CD4-positive, alpha-beta T cell treated with Interferon gamma for 1 hour (primary cell): Measurements from ENCODE around the gene GJD3.

Experiments
- DNase-seq: peaks from one replicate; pipeline ENCODE4 v3.0.0-alpha.2; 2020

Gene GJD3

DNA sequence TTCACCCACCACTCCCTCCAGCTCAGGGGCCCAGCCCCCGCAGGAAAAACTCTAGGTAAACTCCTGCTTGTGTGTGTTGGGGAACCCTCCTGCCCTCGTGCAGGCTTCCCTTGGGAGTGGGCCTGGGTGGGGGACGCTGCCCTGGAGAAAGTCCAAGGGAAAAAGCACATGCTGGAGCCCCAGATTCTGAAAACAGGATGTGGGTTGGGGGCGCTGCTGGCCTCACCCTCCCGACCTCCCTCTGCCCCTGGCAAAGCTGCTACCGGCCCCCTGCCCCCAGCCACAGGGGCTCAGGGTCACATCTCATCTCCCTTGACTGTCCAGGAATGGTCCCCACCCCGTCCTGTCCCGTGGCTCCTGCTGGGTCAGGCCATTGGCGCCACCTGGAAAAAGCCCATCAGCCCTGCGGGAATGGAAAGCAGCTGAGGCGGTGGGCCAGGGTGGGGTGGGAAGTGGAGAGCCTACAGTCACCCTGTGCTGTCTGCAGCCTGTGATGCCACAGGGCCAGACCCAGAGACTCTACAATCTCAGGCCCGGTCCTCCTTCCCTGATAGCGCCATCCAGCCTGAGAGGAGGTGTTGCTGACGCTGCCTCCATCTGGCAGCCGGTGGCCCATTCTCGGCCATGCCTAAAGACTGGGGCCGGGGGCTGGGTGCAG, 2.5 kb upstream of the GJD3 start:
- DNase-seq = no peak

DNA sequence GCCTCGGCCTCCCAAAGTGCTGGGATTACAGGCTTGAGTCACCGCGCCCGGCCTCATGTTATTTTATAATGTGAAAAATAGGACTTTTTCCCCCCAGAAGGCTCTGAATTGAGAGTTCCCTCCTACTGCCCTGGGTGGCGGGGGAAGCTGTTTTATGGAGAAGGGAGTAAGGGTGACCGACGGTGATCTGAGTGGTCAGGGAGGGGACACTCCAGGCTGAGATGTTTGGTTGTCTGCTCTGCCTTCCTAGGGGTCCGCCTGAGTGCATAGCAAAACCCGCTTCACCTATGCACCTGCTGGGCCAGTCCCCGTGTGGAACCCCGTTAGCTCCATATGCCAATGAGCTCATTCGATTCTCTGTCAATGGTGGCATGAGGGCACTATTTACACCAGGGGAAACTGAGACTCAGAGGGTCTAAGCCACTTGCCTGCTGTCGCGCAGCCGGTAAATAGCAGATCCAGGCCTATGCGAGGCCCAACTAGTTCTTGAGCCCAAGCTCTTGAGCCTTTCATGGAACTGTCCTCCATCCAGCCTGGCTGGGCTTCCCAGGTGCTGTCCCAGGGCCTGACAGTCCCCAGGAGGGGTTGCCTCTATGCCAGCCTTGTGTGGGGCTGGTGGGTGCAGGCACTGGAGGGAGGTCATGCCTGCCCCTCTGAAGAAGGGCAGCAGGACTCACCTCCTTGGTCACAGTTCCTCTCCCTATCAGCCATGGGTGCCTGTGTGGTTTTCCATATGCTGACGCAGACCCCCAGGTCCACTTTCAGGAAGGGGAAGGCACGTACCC, 1.7 kb upstream of the GJD3 start:
- no peak for DNase-seq

DNA sequence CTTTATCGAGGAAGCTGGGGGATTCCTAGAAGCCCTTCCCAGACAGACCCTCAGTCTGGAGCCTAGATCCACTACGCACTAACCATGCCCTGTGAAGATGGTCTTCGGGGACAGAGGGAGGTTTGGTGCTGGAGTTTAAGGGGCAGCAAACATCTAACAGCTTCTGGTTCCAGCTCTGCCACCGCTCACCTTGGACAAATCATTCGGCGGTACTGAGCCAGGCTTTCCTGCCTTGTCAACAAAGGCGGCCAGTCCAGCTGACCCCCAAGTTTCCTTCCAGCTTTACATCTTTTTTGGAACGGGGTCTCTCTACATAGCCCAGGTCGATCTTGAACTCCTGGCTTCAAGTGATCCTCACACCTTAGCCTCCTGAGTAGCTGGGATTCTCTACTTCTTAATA, 369 bp upstream of the GJD3 start:
- DNase-seq = no peak

DNA sequence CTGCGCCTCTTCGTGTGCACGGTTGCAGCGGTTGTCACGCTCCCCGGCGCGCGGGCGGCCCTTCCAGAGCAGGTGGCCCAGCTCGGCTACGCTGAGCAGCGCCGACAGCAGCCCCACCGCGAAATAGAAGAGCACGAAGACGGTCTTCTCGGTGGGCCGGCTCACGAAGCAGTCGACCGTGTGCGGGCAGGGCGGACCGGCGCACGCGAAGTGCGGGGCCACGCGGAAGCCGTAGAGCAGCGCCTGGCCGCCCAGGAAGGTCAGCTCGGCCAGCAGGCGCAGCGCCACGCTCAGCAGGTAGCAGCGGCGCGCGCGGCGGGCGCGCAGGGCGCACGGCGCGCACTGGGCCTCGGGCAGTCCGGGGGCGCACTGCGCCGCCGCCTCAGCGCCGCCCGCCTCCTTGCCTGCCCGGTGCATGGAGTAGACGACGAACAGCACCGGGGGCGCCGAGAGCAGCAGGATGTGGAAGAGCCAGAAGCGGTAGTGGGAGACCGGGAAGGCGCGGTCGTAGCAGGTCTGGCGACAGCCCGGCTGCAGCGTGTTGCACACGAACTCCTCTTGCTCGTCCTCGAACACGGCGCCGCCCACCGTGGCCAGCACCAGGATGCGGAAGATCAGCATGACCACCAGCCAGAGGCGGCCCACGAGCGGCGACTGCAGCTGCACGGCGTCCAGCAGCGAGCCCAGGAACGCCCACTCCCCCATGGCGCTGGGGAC, 1.3 kb downstream of the GJD3 start:
- no peak for DNase-seq

DNA sequence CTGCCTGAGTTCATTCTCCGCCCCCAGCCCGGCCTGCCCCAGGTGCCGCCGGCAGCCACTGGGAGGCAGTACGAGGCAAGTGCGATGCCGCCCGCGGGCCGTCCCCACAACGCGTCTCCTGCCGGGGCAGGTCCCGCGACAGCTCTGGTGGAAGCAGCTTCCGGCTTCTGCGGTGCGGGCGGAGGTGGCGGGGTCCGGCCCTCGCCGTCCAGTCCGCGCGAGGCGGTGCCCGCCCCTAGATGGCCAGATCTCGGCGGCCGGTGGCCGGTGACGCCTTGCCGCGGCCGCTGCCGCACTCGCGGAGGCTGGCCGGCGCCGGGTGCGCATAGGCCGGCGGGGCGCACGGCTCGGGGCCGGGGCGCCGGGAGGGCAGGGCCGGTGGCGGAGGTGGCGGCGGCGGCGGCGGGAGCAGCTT, 1.8 kb downstream of the GJD3 start:
- DNase-seq = peak; percentile 75

DNA sequence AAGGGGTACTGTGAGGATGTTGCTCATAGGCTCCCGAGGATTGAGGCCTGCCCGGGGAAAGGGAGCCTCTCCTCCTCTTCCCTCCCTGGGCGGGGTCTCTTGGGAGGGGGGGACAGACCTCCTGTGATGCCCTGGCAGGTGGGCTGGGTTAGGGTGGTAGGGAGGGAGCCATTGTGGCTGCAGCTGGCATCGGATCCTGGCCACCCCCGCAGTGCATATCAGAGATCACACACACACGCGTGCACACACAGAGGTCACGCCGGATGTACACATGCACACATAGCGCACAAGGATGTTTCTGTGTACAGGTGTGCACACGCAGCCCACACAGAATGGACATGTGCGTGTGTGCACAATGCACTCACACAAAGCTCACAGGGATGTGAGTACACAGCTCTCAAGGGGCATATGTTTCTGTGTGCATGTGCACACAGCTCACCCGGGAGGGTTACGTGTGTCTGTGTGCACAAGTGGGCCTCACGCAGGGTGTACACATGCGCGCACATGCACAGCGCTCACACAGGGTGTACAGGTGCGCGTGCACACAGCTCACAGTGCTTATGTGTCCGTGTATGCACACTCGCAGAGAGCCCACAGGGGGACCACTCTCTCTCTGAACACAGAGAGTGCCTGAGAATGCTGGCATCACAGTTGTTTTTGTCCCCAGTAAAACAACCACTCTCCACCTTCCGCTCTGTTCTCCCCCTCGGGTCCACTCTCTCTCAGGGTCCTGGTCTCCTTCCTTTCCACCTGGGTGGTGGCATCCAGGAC, 2.4 kb downstream of the GJD3 start:
- no peak for DNase-seq

DNA sequence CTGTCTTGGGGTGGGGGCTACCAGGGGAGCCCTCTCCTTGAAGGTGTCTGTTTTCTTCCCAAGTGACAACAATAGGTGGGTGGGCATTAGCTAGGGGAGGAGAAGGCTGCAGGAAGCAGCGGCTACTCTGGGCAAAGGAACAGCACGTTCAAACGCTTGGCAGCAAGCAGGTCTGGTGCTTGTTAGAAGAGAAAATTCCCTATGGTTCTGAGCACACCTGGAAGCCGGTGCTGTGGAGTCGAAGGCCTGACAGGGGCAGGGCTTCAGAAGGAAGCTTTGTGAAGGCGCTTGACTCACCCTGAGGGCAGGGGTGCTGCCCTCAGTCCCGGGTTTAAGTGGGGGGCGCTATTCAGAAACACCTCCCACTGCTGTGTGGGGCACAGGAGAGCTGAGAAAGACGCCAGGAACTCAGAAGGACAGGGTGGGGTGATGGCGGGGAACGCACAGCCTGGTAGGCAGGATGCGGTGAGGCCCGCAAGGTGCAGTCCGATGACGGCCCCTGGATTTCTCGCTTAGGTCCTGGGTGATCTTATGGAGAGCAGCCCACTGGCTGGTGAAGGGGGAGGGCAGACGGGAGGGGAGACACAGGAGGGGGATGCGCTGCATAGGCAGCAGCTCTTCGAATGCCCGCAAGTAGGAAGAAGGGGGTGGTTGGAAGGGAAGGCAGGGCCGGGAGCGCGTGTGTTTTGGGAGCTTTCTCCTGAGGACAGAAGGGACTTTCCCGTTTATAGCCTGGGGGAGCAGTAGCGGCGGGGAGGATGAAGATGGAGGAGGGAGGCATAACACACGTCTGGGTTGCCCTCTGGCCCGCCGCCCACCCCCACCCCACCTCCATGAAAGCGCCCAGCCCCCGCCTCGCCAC, 3.2 kb downstream of the GJD3 start:
- DNase-seq = no peak

DNA sequence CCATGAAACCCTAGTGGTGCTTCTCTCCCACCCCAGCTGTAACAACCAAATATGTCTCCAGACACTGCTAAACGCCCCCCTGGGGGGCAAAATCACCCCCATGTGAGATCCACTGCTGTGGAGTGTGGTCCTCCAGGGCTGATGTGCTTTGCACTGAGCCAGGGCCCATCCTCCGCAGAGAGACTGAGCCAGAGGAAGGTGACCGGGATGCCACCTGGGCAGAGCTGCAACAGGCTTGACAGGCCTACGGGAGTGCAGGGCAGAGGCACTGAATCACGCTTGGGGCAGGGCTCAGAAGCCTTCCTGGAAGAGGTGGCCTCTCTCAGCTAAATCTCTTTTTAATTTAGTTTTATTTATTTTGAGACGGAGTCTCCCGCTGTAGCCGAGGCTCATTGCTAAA, 4.4 kb downstream of the GJD3 start:
- DNase-seq = no peak

DNA sequence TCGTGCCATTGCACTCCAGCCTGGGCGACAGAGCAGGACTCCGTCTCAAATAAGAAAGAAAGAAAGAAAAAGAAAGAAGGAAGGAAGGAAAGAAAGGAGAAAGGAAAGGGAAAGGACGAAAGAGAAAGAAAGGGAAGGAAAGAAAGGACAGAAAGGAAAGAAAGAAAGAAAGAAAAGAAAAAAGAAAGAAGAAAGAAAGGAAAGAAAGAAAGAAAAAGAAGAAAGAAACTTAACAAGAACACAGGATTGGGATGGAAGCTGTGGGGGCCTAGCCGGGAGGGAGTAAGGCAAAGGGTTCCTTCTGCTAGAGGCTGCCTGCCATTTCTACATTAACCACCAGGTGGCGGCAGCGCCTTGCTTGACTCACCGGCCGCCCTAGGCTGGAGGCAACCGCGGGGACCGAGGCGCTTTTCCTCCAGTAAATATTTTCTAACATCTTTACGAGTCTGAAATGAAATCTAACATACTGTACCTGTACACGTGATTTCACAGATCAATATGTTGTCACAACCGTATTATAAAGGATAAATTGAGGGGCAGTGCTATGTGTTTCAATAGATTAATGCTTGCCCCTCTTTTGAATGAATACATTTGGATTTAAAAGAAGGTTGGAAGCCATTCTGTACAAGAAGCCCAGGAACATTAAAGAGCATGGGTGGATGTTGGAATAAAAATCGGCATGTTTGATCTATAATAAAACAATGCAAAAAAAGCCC, 6.1 kb downstream of the GJD3 start:
- peak; percentile 83 for DNase-seq

DNA sequence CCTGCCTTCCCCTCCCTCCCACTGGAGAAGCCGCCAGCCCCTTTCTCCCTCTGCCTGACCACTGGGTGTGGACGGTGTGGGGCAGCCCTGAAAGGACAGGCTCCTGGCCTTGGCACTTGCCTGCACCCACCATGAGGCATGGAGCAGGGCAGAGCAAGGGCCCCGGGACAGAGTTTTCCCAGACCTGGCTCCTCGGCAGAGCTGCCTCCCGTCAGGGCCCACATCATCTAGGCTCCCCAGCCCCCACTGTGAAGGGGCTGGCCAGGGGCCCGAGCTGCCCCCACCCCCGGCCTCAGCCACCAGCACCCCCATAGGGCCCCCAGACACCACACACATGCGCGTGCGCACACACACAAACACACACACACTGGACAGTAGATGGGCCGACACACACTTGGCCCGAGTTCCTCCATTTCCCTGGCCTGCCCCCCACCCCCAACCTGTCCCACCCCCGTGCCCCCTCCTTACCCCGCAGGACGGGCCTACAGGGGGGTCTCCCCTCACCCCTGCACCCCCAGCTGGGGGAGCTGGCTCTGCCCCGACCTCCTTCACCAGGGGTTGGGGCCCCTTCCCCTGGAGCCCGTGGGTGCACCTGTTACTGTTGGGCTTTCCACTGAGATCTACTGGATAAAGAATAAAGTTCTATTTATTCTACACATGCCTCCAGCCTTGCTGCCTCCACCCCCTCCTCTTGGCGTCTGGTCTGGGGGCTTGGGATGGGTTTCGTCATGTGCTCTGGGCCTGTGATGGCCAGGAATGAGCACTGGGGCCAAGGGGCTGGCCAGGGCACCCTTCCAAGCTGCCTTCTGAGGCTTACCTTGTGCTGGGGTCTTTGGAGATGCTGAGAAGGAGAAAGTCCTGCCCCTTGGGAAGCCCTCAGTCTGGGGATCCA, 7.3 kb downstream of the GJD3 start:
- DNase-seq = no peak

DNA sequence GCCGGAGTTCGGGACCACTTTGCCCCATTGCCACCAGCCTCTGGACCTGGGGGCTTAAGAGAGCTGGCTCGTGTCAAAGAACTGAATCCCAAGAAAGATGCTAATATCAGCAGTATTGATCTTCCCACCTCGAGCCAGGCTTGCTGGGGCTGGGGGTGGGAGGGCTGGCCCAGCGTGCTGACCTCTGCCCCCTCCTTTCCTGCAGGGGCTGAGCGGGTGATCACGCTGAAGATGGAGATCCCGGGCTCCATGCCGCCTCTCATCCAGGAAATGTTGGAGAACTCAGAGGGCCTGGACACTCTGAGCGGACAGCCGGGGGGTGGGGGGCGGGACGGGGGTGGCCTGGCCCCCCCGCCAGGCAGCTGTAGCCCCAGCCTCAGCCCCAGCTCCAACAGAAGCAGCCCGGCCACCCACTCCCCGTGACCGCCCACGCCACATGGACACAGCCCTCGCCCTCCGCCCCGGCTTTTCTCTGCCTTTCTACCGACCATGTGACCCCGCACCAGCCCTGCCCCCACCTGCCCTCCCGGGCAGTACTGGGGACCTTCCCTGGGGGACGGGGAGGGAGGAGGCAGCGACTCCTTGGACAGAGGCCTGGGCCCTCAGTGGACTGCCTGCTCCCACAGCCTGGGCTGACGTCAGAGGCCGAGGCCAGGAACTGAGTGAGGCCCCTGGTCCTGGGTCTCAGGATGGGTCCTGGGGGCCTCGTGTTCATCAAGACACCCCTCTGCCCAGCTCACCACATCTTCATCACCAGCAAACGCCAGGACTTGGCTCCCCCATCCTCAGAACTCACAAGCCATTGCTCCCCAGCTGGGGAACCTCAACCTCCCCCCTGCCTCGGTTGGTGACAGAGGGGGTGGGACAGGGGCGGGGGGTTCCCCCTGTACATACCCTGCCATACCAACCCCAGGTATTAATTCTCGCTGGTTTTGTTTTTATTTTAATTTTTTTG, 8.5 kb downstream of the GJD3 start:
- DNase-seq = no peak

DNA sequence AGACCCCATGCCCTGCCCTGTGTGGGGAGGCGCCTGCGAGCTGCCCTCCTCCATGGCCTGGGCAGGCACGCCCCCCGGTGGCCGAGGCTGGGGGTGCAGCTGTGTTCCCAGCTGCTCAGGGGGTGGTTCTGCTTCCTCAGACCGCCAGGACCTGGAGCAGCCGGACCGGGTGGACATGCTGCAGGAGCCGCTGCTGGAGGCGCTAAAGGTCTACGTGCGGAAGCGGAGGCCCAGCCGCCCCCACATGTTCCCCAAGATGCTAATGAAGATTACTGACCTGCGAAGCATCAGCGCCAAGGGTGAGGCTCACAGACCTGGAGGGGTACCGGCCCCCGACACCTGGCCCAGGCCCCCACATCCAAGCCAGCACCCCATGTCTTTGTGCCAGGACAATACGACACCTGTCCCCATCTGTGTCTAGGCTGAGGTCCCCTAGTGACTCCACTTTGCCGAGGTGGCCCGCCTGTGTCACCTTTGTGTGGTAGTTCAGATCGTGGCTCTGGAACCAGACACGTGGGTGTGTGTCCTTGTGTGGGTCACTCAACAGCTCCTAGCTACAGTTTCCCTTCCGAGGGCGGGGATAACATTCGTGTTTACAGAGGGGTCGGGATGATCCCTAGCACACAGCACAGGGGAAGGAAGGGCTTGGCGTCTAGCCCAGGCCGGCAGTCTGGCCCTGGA, 9.3 kb downstream of the GJD3 start:
- peak; percentile 72 for DNase-seq

DNA sequence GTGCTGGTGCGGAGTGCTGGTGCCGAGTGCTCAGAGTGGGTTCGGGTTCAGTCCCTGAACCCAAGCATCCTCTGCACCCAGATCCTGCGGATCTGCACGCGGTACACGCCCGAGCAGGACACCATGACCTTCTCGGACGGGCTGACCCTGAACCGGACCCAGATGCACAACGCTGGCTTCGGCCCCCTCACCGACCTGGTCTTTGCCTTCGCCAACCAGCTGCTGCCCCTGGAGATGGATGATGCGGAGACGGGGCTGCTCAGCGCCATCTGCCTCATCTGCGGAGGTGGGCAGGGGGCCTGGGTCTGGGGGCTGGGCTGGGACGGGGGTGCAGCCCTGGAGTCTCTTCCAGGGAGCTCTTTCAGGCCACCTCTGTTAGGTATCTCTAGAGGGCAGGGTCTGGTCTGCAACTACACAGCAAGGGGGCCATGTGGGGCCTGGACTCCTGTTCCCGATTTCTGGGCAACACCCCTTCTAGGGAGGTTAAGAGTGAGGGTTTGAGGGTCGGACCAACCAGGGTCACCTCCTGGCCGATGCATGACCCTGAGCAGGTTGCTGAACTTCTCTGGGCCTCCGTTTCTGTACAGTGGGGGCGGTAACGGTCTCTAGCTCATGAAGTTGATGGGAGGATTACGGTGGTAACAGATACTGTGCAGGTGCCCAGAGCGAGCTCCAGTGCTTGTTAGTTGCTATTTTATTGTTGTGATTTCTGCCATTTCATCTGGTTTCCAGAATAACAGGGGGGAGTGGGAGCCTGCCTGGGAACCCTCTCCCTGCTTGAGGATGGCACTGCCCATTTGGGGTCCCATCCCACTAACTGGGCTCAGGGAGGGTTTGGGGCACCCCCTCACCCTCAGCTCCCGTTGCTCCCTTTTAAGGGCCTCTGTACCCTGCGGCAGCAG, 10.1 kb downstream of the GJD3 start:
- DNase-seq = no peak

DNA sequence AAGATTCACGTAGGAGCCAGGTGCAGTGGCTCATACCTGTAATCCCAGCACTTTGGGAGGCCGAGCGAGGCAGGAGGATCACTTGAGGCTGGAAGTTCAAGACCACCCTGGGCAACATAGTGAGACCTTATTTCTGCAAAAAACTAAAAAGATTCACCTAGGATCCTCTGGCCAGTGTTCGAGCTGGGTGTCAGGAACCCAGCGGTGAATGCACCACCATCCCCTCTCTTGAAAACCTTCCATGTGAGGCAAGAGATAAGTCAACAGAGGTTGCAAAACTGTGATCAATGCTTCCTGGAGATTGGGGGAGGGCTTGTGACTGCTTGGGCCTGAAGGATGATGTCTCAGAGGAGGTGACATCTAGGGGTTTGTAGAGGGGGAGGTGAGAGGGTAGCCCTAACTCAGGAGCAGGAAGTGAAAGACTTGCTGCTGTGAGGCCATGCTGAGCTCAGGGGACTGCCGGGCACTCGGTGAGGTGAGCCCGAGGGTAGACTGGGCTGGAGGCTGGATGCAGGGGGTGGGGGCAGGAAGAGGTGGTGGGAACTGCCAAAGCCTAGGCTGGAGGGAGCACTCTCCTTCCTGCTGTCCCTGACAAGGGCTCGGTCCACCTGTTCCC, 11.7 kb downstream of the GJD3 start:
- DNase-seq = no peak

DNA sequence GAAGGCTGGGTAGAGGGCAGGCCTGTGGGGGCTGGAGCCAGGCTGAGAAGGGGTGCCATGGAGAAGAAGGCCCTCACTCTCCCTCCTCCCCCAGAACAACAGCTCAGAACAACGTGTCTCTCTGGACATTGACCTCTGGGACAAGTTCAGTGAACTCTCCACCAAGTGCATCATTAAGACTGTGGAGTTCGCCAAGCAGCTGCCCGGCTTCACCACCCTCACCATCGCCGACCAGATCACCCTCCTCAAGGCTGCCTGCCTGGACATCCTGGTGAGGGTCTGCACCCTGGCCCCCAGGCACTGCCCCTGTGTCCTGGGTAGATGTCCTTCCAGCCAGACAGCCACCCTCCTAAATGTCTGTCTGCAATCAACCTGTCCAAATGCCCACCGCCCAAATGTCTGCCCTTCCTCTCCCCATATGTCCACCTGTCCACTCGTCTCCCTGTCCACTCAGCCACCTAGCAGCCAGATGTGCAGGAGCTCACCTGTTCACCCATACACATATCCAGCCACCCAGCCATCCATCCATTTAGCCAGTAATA, 12.2 kb downstream of the GJD3 start:
- no peak for DNase-seq

DNA sequence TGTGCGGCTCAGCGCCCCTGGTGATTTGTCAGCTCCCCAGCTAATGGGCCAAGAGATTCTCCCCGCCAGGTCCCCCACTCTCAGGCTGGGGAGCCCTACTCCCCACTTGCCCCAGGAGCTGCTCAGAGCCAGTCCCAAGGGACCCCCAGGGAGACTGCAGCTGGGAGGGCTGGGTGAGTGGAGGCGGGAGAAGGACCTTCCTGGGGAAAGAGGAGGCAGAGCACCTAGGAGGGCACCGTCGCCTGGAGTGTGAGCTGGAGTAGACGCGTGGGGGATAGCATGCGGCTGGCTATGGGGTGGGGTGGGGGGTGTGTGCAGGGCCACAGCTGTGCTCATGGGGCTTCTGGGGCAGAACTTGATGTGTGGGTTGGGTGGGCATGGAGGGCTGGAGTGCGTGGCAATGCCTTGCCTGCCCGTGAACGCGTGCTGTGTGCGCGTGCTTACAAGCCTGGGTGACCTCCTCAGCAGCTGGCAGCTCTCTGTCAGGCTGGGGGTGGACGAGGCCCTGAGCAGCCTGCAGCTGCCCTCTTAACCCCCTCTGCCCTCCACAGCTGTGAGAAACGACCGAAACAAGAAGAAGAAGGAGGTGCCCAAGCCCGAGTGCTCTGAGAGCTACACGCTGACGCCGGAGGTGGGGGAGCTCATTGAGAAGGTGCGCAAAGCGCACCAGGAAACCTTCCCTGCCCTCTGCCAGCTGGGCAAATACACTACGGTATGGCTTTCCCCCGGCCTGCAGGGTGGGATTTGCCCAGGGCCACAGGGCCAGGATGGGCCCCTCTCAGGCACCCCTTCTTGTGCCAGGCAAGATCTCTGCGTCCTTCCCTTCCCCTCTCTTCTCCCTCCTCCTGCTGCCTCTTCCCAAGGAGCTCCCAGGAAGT, 12.9 kb downstream of the GJD3 start:
- DNase-seq = no peak
